ENCODE measurements around the gene ZNF672. TPM values are rescaled to one million over a fixed set of nuclear protein-coding genes. Genes with fewer than 3 reads are reported as not detected.

Gene ZNF672
- total and polyA plus RNA-seq, 2 of the 4 experiments (the other 2 are of a cell fraction) = 6.6 to 12.6 TPM

- TF ChIP-seq, protein P1, sequence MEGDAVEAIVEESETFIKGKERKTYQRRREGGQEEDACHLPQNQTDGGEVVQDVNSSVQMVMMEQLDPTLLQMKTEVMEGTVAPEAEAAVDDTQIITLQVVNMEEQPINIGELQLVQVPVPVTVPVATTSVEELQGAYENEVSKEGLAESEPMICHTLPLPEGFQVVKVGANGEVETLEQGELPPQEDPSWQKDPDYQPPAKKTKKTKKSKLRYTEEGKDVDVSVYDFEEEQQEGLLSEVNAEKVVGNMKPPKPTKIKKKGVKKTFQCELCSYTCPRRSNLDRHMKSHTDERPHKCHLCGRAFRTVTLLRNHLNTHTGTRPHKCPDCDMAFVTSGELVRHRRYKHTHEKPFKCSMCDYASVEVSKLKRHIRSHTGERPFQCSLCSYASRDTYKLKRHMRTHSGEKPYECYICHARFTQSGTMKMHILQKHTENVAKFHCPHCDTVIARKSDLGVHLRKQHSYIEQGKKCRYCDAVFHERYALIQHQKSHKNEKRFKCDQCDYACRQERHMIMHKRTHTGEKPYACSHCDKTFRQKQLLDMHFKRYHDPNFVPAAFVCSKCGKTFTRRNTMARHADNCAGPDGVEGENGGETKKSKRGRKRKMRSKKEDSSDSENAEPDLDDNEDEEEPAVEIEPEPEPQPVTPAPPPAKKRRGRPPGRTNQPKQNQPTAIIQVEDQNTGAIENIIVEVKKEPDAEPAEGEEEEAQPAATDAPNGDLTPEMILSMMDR (conservative IDR thresholded peaks at IDR 0.05; ENCODE audit: low read depth, low read length) = no peak
- no peak for TF ChIP-seq RCOR1 (IDR thresholded peaks at IDR 0.05; ENCODE audit: insufficient replicate concordance, low read length)
- no peak for TF ChIP-seq MXI1 (IDR thresholded peaks at IDR 0.05; ENCODE audit: borderline replicate concordance, low read depth, low read length)
Observed at GRCh38 chr1:248810000-248810726, 27.9 kb upstream of the ZNF672 start (continued).

All from IMR-90 (cell line).